PC-9 (cell line): ENCODE measurements around the gene FBXO36. TPM values are rescaled to one million over a fixed set of nuclear protein-coding genes. Genes with fewer than 3 reads are reported as not detected.
"Not testable (repeated sequence)": the region's sequence is repeated elsewhere in the genome, so short reads cannot be mapped to it uniquely, and the experiment has no call there.

Source experiments
- BruUV-seq: library from RNA; stranded (reverse); fragments of 400-500 nt; replicated peaks from 2 replicates; lab custom pipeline; 2021; lab: Mats Ljungman, UMichigan
- CTCF ChIA-PET: fragments of 300-600 bp; sonication (Branson Sonifier 250); formaldehyde crosslinking; loops from one replicate; lab custom pipeline; 2022; ENCODE audit warnings: antibody characterized with exemption; lab: Charles Lee
- POLR2A ChIA-PET: fragments of 300-600 bp; sonication (Branson Sonifier 250); formaldehyde crosslinking; loops from one replicate; lab custom pipeline; 2022; ENCODE audit warnings: antibody characterized with exemption; ENCODE audit not compliant: unreplicated experiment; lab: Charles Lee
- DNase-seq, 2 experiments: peaks; one replicate each; pipeline versions ENCODE4 v3.0.0 to v3.0.0-alpha.2; 2015 to 2022; ENCODE audit warnings: mixed read lengths in 1 of 2
- H2AFZ ChIP-seq: fragments of 200-600 bp; sonication (generic); 2 replicates; pipeline ENCODE4 v1.8.1; 2017; ENCODE audit warnings: antibody characterized with exemption
- H3F3A ChIP-seq: fragments of 200-600 bp; sonication (generic); 2 replicates; pipeline ENCODE4 v1.8.1; 2017; ENCODE audit warnings: antibody characterized with exemption, mild to moderate bottlenecking, low read depth; ENCODE audit not compliant: insufficient read depth
- H3K27ac ChIP-seq: fragments of 200-600 bp; sonication (generic); 2 replicates; pipeline ENCODE4 v1.6.1; 2016; ENCODE audit warnings: mixed run types
- H3K27me3 ChIP-seq: fragments of 200-600 bp; sonication (generic); 2 replicates; pipeline ENCODE4 v1.6.1; 2016; ENCODE audit warnings: low read depth, mixed run types; ENCODE audit not compliant: insufficient read depth
- H3K36me3 ChIP-seq: fragments of 200-600 bp; sonication (generic); 2 replicates; pipeline ENCODE4 v1.6.1; 2016; ENCODE audit warnings: low read depth, mixed run types
- H3K4me1 ChIP-seq: fragments of 200-600 bp; sonication (generic); replicated peaks from 2 replicates; pipeline ENCODE4 v1.6.1; 2016; ENCODE audit warnings: mixed run types; ENCODE audit not compliant: insufficient read depth
- H3K4me2 ChIP-seq: fragments of 200-600 bp; sonication (generic); 2 replicates; pipeline ENCODE4 v1.6.1; 2017; ENCODE audit warnings: mixed run types
- H3K4me3 ChIP-seq: fragments of 200-600 bp; sonication (generic); 2 replicates; pipeline ENCODE4 v1.6.1; 2016; ENCODE audit warnings: mixed run types
- H3K79me2 ChIP-seq: fragments of 200-600 bp; sonication (generic); 2 replicates; pipeline ENCODE4 v1.6.1; 2017; ENCODE audit warnings: low read depth, mixed run types
- H3K9me2 ChIP-seq: fragments of 200-600 bp; sonication (generic); 2 replicates; pipeline ENCODE4 v1.8.1; 2017; ENCODE audit warnings: mild to moderate bottlenecking; ENCODE audit not compliant: insufficient read depth
- H3K9me3 ChIP-seq: fragments of 200-600 bp; sonication (generic); 2 replicates; pipeline ENCODE4 v1.8.1; 2016; ENCODE audit warnings: low read depth; ENCODE audit not compliant: insufficient read depth
- H4K20me1 ChIP-seq: fragments of 200-600 bp; sonication (generic); 2 replicates; pipeline ENCODE4 v1.8.1; 2017; ENCODE audit not compliant: insufficient read depth
- CTCF ChIP-seq: fragments of 200-600 bp; sonication (generic); conservative IDR thresholded peaks from 2 replicates; pipeline ENCODE4 v1.6.1; 2017; ENCODE audit warnings: mixed run types, antibody characterized with exemption, mild to moderate bottlenecking, moderate library complexity
- EZH2 ChIP-seq: fragments of 200-600 bp; sonication (generic); IDR thresholded peaks from 2 replicates; pipeline ENCODE4 v1.8.0; 2017; ENCODE audit warnings: antibody characterized with exemption, low read depth
- intact Hi-C: fragments of 100-400 bp; cut with micrococcal nuclease; formaldehyde crosslinking; loops from one replicate; pipeline ENCODE4 v1.10.0; 2022; ENCODE audit not compliant: unreplicated experiment
- total RNA-seq: library from RNA; stranded (reverse); gene quantifications from 2 replicates; pipeline ENCODE4 v1.2.3, GENCODE V29; 2021

FBXO36 gene
- total RNA-seq, 1 experiment from 2014 or later: 3.9 TPM

DNA sequence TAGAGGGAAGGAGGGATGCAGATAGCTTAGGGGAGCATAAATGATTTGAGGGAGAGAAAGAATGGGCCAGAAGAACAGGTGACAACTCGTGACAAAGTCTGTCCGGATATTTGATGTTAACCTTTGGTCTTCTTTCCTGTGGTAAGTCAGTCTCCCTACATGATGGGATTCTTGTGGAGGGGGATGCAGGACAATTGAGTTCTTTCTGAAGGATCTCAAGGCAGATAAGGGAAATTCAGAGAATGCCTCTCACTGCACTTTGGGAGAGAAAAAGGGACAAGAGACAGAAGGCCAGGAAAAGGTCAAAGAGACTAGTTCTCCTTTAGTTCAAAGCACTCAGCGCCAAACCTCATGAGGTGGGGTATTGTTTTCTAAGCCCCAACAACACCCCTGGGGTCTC is 34.2 kb downstream of the FBXO36 start:
- ChIA-PET POLR2A (no interaction called here), CTCF (no interaction called here)
- Histone ChIP-seq H3K27me3 (no peaks in the 10 kb centered on the region), H3K27ac (no peak overlapping the region), H2AFZ (no peak overlapping the region), H4K20me1 (no peaks in the 10 kb centered on the region), H3K9me3 (no peaks in the 10 kb centered on the region), H3K4me1 (0 out of 2 replicates have a peak, but pooled peaks cover 8% of the 10 kb centered on the region), H3K9me2 (no peaks in the 10 kb centered on the region), H3K4me2 (no peak overlapping the region), H3K79me2 (no peaks in the 10 kb centered on the region), H3K36me3 (no peaks in the 10 kb centered on the region), H3K4me3 (no peak overlapping the region), H3F3A (no peaks in the 10 kb centered on the region; the same call in 1 of the 2 replicates)
- intact Hi-C loops: no loop called here
- no peak for TF ChIP-seq EZH2
- no peak for TF ChIP-seq CTCF
- no TSS peak for BruUV-seq
- DNase-seq: no peak

GRCh38 chr2:229963596-229963995 is 41.3 kb downstream of the FBXO36 start:
- POLR2A ChIA-PET: not testable (repeated sequence)

GRCh38 chr2:229969921-229970320 is 47.6 kb downstream of the FBXO36 start:
- Histone ChIP-seq H3K27me3 (no peaks in the 10 kb centered on the region), H3K9me3 (no peaks in the 10 kb centered on the region), H3K27ac (no peak overlapping the region), H3K4me1 (no peaks in the 10 kb centered on the region), H3K79me2 (no peaks in the 10 kb centered on the region), H3K4me3 (no peak overlapping the region), H4K20me1 (no peaks in the 10 kb centered on the region), H3K4me2 (no peak overlapping the region), H3F3A (no peaks in the 10 kb centered on the region), H2AFZ (no peak overlapping the region), H3K9me2 (no peaks in the 10 kb centered on the region), H3K36me3 (no peaks in the 10 kb centered on the region)
- intact Hi-C loops: no loop called here
- ChIA-PET CTCF (no interaction called here), POLR2A (no interaction called here)
- TF ChIP-seq CTCF: no peak
- no peak for TF ChIP-seq EZH2
- BruUV-seq: no TSS peak
- no peak for DNase-seq

More at GRCh38 chr2:229963596-229963995, 41.3 kb downstream of the FBXO36 start:
- H3K36me3 ChIP-seq, H3K4me1 ChIP-seq, intact Hi-C loops, BruUV-seq, H2AFZ ChIP-seq, H3K4me2 ChIP-seq, H4K20me1 ChIP-seq, H3K27ac ChIP-seq, H3K9me3 ChIP-seq, H3F3A ChIP-seq, H3K9me2 ChIP-seq, H3K79me2 ChIP-seq, H3K27me3 ChIP-seq, H3K4me3 ChIP-seq, DNase-seq, CTCF ChIA-PET: not testable (repeated sequence)

- Histone ChIP-seq H3K4me1 (no peaks in the 10 kb centered on the region), H4K20me1 (no peaks in the 10 kb centered on the region), H3K4me2 (no peak overlapping the region), H3K4me3 (no peak overlapping the region), H2AFZ (no peak overlapping the region), H3K79me2 (no peaks in the 10 kb centered on the region), H3K27me3 (no peaks in the 10 kb centered on the region), H3K9me2 (no peaks in the 10 kb centered on the region), H3K27ac (no peak overlapping the region), H3K9me3 (no peaks in the 10 kb centered on the region), H3F3A (no peaks in the 10 kb centered on the region), H3K36me3 (no peaks in the 10 kb centered on the region)
- BruUV-seq: no TSS peak
- ChIA-PET POLR2A (no interaction called here), CTCF (no interaction called here)
- intact Hi-C loops: no loop called here
- DNase-seq: no peak
- TF ChIP-seq EZH2 (no peak), CTCF (no peak)
Measured at GRCh38 chr2:229970406-229970805, 48.1 kb downstream of the FBXO36 start.
